HG03045 (cell line): ENCODE data around the gene SLC25A29.
"Not testable (repeated sequence)": the region's sequence is repeated elsewhere in the genome, so short reads cannot be mapped to it uniquely, and the experiment has no call there.

Experiments used
- ATAC-seq: cut with Tn5 transposase; IDR thresholded peaks from one replicate; pipeline ENCODE4 v1.9.1; 2021; ENCODE audit warnings: mild to moderate bottlenecking, moderate library complexity; ENCODE audit not compliant: unreplicated experiment

SLC25A29 gene

GRCh38 chr14:100283436-100283835 lies 22.8 kb downstream of the SLC25A29 start:
- not testable (repeated sequence) for ATAC-seq

GRCh38 chr14:100282766-100283419 lies 23.4 kb downstream of the SLC25A29 start:
- no peak for ATAC-seq

- ATAC-seq = no peak
These were observed 24.2 kb downstream of the SLC25A29 start for GRCh38 chr14:100282083-100282350.

- ATAC-seq = no peak
These were observed 24.8 kb downstream of the SLC25A29 start for GRCh38 chr14:100281286-100282082.

GRCh38 chr14:100279563-100279962 lies 26.7 kb downstream of the SLC25A29 start:
- ATAC-seq = no peak

DNA sequence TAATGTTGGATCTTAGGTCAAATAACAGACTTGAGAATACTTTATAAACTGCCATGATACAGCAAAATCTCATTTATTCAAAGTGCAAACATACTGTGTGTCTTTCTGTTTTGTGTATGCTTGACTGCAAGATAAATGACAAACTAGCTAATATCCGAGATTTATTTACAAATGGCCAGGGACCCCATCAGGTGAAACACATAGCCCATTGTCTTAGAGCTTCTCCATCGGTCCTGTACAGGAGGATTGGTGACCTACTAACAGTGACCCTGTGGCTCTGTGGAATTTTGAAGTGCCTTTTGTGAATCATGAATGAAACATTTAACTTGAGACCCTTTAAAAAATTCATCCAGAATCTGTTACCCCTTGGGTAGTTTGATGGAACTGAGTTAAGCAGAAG lies 27.1 kb downstream of the SLC25A29 start:
- no peak for ATAC-seq

- ATAC-seq = no peak
These were observed 27.5 kb downstream of the SLC25A29 start for GRCh38 chr14:100278702-100279101.

DNA sequence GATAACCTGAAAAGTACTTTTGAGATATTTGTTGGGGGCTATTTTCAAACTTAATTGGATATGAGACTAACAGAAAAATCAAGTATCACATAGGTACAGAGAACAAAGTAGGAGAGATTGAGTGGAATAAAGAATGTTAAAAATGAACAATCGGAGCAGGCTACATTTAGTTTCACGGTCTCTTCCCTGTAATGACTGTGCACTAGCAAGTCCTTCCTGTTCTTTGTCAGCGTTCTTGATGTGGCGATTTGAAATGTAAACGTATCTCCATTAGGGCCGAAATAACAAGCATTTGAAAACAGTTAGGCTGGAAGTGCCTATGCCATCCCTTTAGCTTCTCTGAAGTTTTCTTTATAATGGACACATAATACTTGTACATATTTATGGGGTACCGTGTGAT lies 31.0 kb downstream of the SLC25A29 start:
- ATAC-seq = no peak

DNA sequence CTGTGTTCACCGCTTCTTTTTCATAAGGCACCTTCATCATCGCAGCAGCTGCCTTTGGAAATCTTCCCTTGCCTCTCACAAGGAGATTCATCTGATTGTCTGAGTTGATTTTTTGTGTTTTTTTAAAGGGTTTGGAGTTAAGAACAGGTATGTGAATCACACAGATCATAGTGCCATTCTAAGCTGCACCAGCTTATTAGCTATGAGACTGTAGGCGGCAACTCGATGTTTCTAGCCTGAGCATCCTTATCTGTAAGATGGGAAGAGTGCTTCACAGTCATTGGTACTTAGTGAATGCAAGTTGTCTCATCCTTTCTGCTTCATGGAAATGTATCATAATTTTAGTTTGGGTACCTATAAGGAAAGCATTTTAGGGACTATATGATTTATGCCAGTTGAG lies 32.0 kb downstream of the SLC25A29 start:
- no peak for ATAC-seq

DNA sequence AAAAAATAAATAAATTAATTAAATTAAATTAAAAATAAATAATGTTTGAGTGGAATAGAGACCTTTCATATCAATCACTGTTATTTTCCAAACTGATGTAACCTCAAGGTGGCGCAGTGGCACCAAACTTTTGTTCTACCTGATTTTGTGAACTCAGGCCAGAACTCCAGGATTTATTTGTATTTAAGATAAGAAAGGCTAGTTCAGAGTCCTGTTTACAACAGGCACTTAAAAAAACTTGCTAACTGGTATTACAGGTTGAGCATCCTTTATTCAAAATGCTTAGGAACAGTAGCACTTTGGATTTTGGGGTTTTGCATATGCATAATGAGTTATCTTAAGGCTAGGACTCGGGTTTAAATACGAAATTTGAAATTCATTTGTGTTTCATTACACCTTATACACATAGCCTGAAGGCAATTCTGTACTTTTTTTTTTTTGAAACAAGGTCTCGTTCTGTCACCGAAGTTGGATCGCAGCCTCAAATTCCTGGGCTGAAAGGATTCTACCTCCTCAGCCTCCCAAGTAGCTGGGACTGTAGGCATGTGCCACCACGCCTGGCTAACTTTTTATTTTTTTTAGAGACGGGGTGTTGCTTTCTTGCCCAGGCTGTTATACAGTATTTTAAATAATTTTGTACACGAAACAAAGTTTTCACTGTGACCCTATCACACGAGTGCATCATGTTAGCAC lies 34.9 kb downstream of the SLC25A29 start:
- ATAC-seq = no peak

DNA sequence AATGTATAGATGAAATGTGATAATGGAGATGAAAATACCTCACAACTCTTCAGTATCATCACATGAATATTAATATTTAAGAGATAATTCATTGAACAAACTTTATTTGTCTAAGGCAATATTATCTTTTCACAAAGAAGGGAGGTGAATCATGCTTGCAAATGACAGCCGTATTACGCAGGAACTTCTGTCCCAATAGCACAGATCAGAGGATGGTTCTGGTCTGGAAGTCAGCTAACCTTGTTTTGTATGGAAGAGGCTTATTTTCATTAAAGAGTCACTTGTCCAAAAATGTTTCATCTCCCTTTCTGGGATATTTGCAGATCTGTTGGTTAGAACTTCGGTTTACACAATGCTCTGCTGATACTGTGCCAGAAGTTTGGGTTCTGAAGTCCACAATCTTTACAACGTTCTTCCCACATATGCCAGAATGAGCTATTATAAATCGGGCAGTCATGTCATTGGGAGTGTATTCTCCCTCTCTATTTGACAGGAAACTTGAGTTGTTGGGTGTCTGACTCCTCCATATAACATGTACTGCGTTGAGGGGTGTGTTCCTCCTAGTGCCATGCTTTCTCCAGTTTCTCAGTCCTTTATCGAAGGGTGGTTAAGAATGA lies 37.5 kb downstream of the SLC25A29 start:
- ATAC-seq = no peak

DNA sequence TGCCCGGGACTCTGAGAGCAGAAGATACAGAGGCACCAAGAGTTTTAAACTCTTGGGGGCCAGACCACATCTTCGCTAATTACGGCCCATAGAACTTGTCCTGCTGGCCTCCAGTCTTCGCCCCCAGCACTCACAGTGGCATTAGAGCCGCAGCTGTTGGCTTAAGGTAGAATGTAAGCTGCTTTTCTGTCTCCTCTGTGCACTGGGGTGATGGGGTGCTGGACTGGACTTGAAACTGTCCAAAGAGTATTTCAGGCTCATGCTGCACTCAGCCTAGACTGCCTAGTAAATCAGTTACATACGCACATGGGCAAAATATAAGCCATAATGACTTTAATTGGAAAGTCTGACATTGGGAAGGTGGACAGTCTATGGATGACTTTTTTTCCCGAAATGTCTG lies 38.3 kb downstream of the SLC25A29 start:
- no peak for ATAC-seq

- ATAC-seq = no peak
These were observed 43.1 kb downstream of the SLC25A29 start for GRCh38 chr14:100263141-100263540.

- no peak for ATAC-seq
These were observed 43.7 kb downstream of the SLC25A29 start for GRCh38 chr14:100262545-100262944.

DNA sequence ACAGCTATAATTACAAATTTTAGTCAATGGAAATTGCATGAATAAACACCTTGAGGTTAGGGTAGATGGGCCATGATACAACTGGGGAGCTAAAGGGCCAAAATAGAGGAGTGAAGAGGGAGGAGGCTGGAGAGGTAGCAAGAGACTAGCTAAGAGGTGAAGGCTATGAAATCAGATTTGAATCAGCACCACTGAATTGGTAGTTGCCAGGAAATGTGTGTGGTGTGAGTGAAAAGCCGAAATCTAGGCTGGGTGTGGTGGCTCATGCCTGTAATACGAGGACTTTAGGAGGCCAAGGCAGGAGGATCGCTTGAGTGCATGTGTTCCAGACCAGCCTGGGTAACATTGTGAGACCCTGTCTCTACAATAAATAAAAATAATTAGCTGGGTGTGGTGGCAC lies 44.6 kb downstream of the SLC25A29 start:
- no peak for ATAC-seq

DNA sequence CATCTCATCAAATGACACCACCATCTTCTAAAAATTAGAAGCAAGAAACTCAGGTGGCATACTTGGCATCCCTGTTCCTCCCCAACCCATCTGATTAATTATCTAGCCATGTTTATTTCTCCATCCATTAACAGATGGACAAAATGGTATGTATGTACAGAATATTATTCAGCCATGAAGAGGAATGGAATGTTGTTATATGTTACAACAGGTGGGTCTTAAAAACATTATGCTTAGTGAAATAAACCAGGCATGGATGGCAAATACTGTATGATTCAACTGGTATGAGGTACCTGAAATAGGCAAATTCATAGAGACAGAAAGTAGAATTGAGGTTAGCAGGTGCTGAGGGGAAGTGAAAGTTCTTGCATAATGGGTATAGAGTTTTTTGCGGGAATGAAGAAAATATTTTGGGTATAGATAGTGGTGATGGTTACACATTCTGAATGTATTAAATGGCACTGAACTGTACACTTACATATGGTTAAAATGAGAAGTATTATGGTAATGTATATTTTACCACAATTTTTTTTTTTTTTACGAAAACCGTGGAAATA lies 49.8 kb downstream of the SLC25A29 start:
- ATAC-seq = no peak

- no peak for ATAC-seq
These were observed 53.6 kb downstream of the SLC25A29 start for GRCh38 chr14:100252684-100253083.

DNA sequence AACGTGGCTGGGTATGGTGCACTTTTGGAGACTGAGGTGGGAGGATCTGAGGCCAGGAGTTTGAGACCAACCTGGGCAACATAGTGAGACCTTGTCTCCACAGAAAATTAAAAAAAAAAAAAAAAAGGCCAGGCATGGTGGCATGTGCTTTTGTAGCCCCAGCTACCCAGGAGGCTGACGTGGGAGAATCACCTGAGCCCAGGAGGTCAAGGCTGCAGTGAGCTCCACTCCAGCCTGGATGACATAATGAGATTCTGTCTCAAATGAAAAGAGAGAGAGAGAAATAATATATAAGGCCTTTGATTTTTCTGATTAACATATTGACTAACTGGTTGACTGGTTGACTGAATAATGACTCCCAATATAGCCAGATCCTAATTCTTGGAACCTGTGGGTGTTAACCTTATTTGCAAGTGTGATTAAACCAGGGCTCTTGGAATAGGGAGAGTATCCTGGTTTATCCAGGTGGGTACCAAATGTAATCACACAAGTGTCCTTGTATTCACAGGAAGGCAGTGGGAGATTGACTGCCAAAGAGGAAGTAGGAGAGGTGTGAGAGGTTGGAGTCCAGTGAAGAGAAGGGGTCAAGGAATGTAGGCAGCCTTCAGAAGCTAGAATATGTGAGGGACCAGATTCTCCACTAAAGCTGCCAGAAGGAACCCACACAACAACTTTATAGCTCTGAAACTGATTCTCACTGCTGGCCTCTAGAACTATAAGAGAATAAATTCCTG lies 55.3 kb downstream of the SLC25A29 start:
- no peak for ATAC-seq

DNA sequence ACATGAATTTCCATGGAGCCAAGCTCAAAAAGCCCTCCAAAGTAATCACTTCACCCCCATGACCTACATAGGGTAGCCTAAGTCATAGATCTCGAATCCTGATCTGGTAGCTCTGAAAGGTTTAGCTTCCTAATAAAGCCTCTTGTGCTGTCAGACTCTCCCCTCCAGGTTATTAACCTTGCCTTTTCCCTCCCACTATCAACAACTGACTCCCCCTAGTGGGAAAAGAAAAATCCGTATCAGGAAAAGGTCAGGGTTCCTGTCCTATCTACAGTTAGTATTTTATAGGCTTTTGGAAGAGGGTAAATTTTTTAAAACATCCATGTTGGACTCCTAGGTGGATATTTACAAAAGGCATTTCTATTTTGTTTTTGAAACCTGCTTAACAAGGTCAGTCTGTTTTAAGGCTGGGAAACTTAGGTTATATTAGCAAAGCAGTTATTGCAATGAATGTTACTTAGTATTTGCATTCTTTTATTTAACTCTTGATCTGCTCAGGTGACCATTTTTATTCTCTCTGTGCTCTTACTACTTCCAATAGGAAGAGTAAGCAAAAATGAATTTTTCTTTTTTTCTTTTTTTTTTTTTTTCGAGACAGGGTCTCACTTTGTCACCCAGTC lies 59.3 kb downstream of the SLC25A29 start:
- no peak for ATAC-seq

GRCh38 chr14:100243020-100243419 lies 63.2 kb downstream of the SLC25A29 start:
- no peak for ATAC-seq
